Adrenal gland (tissue), 5 donors: ENCODE measurements around the gene NPFF.

ENCODE experiments used
- POLR2A ChIP-seq, 2 donors: fragments of 450-650 bp; IDR thresholded peaks; one replicate each; pipeline ENCODE4 v1.6.1; 2017; ENCODE audit warnings: antibody characterized with exemption in 2 of 2, mild to moderate bottlenecking in 2 of 2, moderate library complexity in 1 of 2
- TF ChIP-seq, protein P1 (sequence below), 6 experiments: fragments of 450-650 bp in 4 of 6; fragments of 200-600 bp in 2 of 6; sonication (generic) in 1 of 6; IDR thresholded peaks; 1 replicate in 5 of 6; 2 replicates in 1 of 6; pipeline versions ENCODE4 v1.5.1 to v1.8.0; 2016 to 2021; ENCODE audit warnings: antibody characterized with exemption in 6 of 6, mild to moderate bottlenecking in 2 of 6, moderate library complexity in 1 of 6
- donor health status: DM: no; HTN: no; CAD: no.

GRCh38 chr12:53532021-53532420, 24.7 kb upstream of the NPFF start:
- TF ChIP-seq POLR2A (IDR thresholded peaks at IDR 0.05), result no peak
- TF ChIP-seq, protein P1, sequence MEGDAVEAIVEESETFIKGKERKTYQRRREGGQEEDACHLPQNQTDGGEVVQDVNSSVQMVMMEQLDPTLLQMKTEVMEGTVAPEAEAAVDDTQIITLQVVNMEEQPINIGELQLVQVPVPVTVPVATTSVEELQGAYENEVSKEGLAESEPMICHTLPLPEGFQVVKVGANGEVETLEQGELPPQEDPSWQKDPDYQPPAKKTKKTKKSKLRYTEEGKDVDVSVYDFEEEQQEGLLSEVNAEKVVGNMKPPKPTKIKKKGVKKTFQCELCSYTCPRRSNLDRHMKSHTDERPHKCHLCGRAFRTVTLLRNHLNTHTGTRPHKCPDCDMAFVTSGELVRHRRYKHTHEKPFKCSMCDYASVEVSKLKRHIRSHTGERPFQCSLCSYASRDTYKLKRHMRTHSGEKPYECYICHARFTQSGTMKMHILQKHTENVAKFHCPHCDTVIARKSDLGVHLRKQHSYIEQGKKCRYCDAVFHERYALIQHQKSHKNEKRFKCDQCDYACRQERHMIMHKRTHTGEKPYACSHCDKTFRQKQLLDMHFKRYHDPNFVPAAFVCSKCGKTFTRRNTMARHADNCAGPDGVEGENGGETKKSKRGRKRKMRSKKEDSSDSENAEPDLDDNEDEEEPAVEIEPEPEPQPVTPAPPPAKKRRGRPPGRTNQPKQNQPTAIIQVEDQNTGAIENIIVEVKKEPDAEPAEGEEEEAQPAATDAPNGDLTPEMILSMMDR (IDR thresholded peaks at IDR 0.05), result no peak
